HG03108 (cell line): ENCODE data around the gene CDH6.
"Not testable (repeated sequence)": the region's sequence is repeated elsewhere in the genome, so short reads cannot be mapped to it uniquely, and the experiment has no call there.

Experiments
- ATAC-seq: cut with Tn5 transposase; IDR thresholded peaks from one replicate; pipeline ENCODE4 v1.9.1; 2021; ENCODE audit warnings: moderate library complexity; ENCODE audit not compliant: unreplicated experiment

CDH6 gene

DNA sequence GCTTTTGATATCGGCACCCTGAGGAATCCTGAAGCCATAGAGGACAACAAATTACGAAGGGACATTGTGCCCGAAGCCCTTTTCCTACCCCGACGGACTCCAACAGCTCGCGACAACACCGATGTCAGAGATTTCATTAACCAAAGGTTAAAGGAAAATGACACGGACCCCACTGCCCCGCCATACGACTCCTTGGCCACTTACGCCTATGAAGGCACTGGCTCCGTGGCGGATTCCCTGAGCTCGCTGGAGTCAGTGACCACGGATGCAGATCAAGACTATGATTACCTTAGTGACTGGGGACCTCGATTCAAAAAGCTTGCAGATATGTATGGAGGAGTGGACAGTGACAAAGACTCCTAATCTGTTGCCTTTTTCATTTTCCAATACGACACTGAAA lies 129.5 kb downstream of the CDH6 start:
- no peak for ATAC-seq

DNA sequence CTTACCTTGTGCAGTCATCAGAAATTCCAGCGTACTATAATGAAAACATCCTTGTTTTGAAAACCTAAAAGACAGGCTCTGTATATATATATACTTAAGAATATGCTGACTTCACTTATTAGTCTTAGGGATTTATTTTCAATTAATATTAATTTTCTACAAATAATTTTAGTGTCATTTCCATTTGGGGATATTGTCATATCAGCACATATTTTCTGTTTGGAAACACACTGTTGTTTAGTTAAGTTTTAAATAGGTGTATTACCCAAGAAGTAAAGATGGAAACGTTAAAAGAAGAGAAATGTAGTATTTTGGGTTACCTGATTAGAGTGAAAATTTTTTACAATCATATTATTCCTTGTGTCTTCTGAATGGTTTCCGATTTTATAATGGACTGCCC lies 131.4 kb downstream of the CDH6 start:
- ATAC-seq = no peak

DNA sequence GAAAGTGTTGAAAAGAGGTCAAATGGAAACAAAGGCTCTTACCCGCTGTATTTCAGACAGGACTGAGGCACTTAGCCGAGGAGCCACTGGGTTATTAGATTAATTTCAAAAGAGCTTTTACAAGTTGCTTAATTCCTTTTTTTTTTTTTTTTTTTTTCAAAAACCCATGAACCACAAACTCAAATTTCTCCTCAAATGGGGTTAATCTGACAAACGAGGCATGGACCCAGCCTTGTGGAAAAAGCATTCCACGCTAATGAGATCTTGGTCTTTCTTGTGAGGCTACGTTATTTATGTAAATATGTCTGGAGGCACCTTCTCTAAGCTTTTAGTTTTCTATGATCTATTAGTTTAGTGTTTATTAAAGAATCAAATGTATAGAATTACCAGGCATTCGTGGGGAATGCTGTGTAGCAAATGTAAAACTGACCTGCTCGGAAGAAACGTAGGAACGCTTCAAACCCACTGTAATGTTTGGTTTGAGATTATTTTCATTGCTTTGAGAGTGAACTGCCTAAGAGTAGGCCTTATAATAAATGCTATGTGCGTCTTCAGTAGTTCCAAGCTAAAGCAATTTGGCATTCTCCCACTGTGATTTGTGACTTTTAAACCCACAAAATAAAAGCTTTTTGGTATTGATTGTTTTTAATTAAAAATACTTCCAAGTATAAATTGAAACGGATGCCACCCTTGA lies 134.7 kb downstream of the CDH6 start:
- ATAC-seq = no peak

DNA sequence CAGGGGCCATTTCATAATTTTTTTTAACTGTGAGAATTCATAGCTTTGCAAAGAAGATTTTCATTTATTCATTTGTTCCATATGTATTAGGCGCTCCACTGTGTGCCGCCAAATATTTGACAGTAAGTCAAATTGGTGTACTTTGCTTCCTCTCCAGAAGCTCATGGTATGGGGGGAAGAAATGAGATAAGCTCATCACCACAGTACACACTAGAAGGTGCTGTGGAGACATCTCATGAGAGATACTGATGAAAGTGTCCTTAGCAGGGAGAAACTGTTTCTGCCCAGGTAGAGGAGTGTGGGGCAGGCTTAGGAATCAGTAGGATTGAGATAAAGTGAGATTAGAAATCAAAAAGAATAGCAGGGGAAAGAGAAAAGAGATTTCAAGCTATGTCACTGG lies 136.2 kb downstream of the CDH6 start:
- no peak for ATAC-seq

DNA sequence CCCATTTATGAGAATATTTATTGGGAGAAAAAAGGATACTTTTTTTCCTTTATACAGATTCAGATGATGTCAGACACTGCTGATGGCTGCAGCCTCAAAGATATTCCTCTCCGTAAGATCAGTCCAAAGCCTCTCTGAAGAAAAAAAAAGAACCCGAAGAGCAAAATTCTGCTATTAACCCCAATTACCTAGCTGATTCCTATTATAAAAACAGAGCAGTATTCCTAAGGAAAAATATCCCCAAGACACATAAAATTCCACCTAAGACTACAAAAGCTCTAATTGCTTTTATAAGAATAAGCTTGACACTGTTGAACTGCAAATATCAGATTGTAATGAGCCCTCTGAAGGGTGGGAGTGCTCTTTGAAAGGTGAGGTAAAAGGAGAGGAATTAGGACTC lies 138.7 kb downstream of the CDH6 start:
- ATAC-seq = no peak

DNA sequence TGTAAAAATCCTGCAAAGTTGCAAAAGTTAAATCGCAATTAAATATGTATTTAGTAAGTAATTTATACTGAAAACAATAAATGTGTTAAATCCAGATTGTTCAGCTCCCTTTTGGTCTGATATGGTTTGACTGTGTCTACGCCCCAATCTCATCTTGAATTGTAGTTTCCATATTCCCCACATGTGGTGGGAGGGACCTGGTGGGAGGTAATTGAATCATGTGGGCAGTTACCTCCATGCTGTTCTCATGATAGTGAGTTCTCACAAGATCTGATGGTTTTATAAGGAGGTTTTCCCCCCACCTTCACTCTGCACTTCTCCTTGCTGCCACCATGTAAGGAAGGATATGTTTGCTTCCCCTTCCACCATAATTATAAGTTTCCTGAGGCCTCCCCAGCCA lies 140.0 kb downstream of the CDH6 start:
- ATAC-seq = no peak

DNA sequence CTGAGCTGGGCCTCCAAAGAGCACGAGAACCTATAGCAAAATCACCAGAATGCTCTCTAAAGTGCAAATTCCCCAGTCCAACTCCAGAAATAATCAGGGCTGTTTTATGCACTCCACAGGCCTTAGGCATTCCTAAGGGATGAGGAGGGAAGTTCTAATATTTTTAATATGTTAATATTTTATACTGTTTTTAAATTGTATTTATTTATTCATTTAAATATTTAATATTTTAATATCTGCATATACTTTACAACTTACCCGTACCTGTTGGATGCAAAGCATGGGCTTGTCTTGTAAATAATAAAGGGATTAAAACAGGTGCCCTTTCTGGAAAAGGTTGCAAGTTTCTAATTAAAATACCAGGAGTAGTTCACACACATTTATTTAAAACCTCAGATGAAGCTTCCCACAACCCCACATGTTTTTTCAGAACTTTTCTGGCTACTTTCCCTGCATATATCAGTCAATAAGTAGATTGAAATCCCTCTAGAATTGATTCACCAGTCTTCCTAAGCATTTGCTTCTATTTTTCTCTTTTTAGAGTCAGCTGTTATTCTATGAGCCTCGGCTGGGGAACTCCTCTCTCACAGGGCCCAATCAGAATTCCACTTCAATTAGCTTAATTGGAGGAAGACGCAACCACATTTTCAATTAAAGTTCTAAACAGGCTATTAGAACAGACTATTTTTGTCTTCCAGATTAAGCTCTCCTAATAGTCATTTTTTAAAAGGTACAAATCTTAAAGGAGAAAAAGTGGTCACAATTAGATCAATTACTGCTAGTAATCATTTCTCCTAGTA lies 140.8 kb downstream of the CDH6 start:
- no peak for ATAC-seq

DNA sequence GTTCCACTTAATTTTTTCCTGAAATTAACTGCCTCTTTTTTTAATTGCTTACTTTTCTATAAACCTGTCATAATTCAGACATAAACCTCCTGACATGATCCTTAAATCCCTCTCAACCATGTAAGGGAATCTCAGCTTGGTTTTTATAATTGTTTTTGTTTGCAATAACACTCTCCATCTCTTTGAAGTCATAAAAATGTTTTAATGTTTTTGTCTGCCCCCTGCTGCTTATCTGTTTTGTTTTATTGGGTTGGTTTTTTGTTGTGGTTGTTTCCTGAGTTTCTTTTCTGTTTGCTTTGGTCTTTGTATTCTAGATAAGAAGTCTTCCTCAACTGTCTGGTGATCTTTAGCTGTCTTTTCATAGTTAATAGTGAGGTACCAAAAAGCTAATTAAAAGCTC lies 142.0 kb downstream of the CDH6 start:
- no peak for ATAC-seq

DNA sequence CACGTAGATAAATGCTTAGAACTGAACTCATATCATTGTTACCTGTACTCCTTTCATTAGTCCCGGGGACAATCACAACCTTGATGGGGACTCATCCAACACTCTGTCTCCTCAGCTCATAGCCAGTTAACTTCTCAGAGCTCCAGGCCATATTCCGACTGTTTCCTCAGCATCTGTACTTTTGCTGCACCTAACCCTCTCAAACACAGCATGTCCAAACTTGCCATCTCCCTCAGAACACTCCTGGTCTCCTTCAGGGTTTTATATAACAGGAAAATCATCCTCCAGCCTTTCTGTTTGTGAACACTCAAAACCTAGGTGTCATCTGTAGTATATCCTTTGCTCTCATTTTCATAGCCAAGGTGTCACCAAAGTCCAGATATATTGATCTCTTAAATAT lies 150.5 kb downstream of the CDH6 start:
- no peak for ATAC-seq

DNA sequence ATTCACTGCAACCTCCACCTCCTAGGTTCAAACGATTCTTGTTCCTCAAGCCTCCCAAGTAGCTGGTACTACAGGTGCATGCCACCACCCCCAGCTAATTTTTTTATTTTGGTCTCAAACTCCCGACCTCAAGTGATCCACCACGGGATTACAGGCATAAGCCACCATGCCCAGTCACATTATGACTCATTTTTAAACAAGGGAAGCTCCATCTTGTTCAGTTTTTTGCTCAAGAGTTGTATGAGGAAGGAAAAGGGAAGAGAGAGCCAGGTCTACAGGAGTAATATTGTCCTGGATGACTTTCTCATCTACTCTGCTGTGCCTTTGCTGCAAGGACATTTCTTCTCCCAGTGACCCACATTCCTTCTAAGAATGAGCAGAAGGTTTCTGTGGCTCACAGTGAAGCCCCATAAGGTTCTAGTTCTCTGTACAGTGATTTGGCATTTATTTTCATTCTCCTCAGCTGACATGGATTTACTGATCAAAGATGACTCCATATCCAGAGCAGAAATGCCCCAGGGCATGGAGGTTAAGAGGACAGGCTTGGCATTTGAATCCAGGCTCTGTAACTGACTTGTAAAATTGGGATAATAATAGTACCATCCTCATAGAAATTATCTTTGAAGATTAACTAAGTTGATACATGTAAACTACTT lies 153.5 kb downstream of the CDH6 start:
- ATAC-seq = no peak

DNA sequence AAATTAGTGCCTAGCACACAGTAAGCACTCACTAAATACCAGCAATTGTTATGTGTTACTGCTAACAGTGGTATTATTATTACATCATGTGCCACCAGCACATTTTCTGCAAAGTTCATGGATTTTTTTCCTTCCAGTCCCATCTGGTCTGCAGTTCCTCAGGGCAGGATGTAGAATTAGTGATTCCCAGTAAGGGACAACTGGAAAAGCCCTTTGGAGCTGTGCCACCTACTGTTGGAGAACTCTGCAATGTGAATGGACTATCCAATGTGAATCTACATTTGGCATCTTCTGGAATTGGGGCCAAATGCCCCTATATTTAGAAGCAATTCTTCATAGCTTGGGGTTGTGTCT lies 154.0 kb downstream of the CDH6 start:
- no peak for ATAC-seq

DNA sequence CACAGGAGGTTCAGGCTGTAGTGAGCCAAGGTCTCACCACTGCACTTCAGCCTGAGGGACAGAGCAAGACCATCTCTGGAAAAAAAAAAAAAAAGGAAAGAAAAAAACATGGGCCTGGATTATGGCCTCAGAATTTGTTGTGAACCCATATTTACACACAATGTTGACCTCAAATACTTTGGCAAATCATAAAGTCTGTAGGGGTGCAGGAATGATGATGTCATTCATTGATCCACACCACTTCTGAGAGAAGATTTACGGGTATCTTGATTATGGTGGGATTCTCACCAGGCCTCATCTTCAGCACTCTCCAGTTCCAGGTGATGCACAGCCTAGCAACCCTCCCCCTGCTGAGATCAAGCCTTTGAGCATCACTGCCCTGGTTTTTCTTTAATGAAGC lies 156.9 kb downstream of the CDH6 start:
- ATAC-seq = no peak

DNA sequence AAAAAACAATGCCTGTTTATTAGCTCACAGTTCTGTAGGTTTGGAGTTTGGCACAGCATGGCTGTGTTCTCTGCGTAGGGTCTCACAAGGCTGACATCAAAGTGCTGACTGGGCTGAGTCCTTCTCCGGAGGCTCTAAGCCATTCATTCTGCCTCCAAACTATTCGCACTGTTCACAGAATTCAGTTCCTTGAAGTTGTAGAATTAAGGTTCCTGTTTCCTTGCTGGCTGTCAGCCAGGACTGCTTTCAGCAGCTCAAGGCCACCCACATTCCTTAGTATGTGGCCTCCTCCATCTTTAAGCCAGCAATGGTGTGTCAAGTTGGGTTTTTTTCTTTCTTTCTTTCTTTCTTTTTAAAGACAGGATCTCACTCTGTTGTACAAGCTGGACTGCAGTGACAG lies 161.9 kb downstream of the CDH6 start:
- ATAC-seq = no peak

DNA sequence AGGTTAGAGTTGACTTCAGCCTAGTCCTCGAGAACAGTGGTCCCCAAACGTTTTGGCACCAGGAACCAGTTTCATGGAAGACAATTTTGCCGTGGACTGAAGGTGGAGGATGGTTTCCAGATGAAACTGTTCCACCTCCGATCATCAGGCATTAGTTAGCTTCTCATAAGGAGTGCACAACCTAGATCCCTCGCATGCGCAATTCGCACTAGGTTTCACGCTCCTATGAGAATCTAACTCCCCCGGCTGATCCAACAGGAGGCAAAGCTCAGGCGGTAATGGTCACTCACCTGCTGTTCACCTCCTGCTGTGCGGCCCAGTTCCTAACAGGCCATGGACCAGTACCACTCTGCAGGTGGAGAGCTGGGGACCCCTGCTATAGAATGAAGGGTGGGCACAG lies 163.6 kb downstream of the CDH6 start:
- ATAC-seq = no peak

DNA sequence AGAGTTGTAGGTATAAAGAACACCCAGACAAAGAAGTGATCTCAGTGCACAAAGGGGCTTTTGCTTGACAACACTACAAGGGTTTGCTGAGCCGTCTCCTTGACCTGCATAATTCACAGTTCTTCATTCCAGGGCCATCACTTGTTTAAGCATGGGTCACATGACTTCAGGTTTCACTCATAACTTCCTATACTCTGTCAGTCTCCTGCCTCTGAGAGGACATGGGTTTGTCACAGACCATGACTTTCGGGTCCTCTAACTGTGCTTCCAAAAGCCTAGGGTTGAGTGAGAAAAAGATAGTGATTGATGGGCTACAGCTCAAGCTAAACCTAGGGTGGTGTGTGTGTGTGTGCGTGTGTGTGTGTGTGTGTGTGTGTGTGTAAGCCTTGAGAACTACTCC lies 166.4 kb downstream of the CDH6 start:
- no peak for ATAC-seq

DNA sequence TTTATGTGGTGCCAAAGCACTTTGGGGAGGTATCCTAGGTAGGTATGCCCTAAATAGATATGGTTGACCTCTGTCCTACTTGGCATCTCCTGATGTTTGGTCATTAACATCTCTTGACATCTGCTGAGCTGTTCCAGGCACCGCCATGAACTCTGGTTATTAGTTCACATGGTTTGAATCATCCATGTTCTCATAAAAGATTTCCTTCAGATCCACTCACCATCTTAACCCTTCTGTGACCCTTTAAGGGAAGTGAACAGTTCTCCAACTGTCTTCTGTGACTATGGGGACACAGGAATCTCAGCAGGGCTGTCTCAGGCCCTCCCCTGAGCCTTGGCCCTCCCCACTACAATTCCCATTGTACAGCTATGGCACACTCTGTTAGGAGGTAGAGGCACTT lies 167.7 kb downstream of the CDH6 start:
- no peak for ATAC-seq

DNA sequence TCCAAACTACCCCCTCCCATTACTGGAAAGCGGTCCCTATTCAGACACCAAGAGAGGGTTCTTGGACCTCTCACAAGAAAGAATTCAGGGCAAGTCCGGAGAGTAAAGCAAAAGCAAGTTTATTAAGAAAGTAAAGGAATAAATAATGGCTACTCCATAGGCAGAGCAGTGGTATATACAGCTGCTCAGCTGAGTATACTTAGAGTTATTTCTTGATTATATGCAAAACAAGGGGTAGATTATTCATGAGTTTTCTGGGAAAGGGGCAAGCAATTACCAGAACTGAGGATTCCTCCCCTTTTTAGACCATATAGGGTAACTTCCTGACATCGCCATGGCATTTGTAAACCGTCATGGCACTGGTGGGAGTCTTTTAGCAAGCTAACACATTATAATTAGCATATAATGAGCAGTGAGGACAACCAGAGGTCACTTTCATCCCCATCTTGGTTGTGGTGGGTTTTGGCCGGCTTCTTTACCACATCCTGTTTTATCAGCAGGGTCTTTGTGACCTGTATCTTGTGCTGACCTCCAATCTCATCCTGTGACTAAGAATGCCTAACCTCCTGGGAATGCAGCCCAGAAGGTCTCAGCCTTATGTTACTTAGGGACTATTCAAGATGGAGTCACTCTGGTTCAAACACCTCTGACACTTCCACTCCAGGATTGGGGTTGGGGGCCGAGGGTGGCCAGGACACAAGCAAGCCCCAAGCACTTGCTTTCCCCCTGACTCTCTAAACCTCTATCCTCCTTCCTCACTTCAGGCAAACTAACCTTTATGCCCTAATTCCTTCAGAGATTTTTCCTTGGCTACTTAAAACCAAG lies 168.4 kb downstream of the CDH6 start:
- ATAC-seq = not testable (repeated sequence)

DNA sequence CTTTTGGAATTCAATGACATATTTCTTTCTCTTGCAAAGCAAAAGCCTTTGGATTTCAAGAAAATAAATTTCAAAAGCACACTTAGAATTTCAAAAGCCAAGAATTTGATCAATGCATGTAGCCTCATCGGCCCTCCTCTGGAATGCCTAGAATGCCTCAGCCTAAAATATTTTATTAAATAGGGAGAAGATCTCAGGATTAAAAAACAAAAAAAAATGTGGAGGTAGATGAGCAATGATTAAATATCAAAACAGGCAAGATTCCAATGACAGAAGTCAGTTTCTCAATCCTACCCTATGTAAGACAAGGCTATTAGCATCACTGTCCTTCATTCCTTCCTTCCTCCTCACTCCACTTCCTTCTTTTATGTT lies 169.0 kb downstream of the CDH6 start:
- no peak for ATAC-seq

DNA sequence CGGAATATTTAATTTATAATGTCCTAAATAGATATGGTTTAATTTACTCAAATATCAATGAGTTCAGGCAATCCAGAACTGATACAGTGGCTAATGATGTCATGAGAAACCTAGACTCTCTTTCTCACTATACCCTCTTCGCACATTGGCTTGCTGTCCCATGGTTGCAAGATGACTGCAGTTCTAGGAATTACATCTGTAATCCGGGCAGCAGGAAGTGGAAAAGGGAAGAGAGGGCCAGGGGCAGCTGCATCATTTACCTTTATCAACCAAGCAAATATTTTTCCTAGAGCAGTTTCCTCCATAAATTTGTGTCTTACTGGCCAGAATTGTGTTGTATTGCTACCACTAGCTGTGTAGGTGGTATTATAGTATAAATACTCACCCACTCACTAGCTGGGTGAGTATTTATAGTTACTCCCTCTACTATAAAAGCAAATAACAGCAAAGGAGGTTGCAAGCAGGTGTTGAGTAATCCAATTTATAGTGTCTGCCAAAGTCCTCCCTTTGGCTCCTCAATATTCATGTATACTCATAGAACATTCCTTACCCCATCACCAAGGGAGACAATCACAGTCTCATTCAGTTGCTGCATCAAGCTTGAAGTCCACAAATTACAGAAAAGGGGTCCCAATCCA lies 169.6 kb downstream of the CDH6 start:
- ATAC-seq = no peak

DNA sequence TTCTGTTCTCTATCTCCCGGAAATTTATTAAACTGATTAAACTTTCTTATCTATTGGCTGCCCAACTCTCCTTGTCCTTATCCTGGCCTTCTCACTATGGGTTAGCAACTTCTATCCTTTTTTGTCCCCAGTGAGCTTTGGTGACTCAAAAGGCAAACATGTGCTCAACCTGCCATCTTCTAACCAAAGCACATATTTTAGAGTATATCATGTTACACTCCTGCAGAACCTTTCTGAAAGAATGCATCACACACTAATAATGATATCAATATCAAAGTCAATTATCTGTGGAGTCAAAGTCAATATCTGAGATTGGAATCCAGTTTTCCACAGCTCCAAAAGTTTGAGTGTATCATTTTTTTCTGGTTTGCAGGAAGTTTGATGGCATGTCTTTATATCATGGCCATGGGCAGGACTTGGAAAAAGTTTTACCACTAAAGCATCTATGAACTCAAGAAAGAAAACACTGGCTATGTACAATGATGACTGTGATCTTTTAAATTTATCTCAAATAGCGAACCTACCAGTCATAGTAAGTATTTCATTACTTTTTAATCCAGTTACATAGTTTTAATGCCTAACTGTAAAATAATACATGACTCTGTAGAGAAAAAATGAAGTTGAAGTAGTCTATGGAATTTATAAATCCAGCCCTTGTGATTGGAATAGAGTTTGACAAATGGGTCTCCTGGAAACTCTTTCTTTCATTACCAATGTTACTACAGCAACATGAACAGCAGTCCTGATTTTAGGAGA lies 171.6 kb downstream of the CDH6 start:
- ATAC-seq = no peak
